Stimulated activated CD4-positive, alpha-beta T cell treated with anti-CD3 and anti-CD28 coated beads, Interleukin-4, amount 100 ng/mL, for 24 hours (primary cell): Measurements from ENCODE around the gene BDH1.
"Not testable (repeated sequence)": the region's sequence is repeated elsewhere in the genome, so short reads cannot be mapped to it uniquely, and the experiment has no call there.

ENCODE experiments used
- DNase-seq: peaks from one replicate; pipeline ENCODE4 v3.0.0-alpha.2; 2020

BDH1 gene

DNA sequence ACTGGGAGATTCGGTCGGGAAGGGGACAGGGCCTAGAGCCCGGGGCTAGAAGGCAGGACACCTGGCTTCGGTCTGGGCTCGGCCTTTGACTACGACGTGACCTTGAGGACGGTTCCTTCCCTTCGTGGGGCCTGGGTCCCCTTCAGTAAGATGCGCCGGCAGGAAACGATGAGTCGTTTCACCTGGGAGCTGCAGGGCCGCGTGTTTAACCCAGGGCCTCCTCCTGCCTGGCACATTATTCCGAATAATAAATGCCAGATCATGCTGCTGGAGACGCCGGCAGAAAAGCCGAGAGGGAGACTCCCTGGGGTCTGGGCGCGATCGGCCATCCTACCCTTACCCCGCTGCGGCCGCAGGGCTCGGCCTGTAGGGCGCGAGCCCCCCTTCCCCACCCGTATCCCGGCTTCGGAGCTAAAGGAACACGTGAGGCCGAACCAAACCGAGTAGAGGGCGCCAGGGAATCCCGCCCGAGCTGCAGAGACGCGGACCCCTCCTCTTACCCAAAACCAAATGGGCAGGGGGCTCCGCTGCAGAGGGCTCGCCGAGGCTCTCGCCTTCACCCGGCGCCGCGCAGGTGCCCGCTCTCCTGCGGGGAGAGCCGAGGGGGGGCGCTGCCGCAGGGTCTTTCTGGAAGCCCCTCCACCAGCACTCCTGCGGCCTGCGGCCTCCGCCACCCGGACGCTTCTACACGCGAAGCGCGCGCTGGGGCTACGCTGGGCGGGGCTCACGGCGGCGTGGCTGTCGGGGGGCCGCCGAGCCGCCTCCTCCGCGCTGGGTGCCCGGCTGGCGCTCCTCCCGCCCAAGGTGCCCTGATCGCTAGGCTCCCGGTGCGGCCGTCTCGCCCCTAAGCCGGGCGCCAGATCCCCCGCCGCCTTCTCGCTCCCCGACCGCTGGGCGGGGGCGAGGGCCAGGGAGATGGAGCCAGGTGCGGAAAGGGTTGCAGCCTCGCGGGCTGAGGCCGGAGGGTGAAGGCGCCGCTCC is at the start of gene BDH1:
BDH1 (minus strand) TSS at position 688 of the 981 bp plus-strand sequence. CDS start 9,525 bp downstream, outside the sequence.
- peak; percentile 73 for DNase-seq

GRCh38 chr3:197603317-197603933 is 47.7 kb upstream of the BDH1 start:
- DNase-seq, result no peak

GRCh38 chr3:197602351-197602750 is 46.6 kb upstream of the BDH1 start:
- DNase-seq, result not testable (repeated sequence)

- not testable (repeated sequence) for DNase-seq
Measured at GRCh38 chr3:197601566-197601840, 45.7 kb upstream of the BDH1 start.

DNA sequence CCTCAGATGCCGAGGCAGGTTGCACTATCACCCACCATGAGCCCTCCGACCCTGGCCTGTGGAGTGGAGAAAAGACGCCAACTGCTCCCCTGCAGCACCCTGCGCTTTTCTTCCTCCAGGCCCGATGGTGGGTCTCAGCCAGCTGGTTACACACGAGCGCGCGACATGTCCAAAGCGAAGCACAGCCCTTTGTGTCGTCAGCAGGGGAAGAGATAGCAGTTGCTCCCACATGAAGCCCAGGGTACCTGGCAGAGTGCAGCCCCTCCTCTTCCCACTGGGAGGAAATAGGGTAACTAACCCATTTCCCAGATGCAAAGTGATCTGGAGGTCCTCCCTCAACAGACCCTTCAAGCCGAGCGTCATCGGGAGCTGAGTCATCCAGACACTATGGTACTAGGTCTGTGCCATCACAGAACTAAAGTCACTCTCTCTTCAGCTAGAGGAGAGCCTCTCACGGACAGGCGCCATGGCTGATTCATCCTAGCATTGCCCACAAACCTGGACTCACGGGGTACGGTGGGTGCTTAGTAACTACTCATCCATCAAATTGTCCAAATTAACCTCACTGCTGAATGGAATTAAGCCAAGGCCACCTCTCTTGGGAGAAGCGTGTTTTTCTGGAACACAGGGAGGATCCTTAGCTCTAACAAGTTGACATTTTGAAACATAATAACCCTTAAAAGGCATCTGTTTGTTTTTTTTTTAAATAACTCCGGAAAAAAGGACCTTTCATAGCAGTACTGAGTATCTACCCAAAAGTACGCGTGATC is 45.2 kb upstream of the BDH1 start:
- DNase-seq, result no peak

DNA sequence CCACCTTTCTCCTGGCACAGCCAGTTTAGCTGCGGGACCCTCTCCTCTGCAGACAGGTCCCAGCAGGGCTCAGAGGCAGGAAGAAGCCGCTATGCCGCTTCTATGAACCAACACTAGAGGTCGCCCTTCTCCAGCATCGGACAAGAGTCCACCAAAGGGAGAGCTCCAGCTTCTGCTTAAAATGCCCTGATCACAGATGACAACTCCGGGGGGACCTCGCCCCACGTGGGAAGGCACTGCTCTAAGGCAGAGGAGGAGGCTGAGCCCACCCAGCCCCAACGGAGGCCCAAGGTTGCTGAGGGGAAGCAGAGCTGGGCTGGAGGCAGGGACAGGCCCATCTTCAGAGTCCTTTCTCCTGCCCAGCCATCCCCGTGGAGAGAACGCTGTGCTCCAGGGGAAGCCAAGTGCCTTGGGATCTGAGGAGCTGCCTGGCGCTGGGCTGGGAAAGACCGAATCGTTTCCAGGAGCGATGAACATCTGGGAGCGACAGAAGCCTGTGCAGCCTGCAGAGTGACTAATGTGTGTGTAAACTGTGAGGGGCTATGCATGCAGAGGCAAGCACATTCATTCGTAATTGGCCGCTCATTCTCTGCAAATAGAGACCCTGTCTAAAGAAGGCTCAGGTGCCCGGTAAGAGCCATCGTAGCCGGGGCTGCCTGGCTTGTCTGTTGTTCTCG is 43.5 kb upstream of the BDH1 start:
- DNase-seq, result peak; percentile 82

GRCh38 chr3:197598404-197598980 is 42.7 kb upstream of the BDH1 start:
- no peak for DNase-seq

- no peak for DNase-seq
Measured at GRCh38 chr3:197597335-197597734, 41.6 kb upstream of the BDH1 start.

- DNase-seq, result no peak
Measured at GRCh38 chr3:197595470-197596185, 39.9 kb upstream of the BDH1 start.

DNA sequence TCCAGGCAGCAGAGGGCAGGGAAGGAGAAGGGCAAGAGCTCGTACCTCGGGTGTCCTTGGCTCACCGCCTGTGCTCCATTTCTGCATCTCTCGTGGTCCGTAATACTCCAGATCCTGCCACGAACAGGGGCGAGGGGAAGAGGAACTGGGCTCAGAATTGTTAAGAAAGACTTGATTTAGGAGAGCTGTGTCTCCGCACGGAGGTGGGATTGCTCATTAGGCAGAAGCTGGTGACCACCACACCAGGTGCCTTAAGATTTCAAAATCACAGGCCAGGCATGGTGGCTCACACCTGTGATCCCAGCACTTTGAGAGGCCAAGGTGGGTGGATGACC is 37.2 kb upstream of the BDH1 start:
- no peak for DNase-seq

DNA sequence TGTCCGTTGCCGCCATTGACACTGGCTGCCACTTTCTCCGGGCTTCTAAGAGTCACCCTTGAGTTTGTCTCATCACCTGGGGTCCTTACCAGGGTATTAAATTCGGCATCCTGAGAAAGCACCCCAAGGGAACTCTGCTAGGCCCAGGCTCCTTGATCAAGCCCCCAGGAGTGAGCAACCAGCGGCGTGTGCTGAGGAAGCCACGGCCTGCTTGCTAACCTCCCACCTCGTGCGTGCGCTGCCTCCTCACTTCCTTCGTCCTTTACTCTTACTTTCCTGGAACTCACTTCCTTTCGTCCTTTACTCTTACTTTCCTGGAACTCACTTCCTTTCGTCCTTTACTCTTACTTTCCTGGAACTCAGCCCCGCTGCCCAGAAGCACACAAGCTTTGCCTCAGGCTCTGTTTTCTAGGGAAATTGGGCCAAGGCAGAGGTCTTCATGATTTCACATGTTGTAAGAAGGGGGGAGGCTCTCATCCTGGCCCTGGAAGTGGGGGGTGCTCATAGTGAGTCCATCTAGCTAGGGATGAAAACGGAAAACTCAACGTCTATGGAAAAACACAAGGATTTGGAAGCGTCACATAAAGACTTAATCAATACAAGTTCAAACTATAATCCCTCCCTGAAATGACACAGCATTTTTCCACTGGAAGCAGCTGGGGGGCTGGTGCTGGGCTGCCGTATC is 36.7 kb upstream of the BDH1 start:
- peak; percentile 23 for DNase-seq

DNA sequence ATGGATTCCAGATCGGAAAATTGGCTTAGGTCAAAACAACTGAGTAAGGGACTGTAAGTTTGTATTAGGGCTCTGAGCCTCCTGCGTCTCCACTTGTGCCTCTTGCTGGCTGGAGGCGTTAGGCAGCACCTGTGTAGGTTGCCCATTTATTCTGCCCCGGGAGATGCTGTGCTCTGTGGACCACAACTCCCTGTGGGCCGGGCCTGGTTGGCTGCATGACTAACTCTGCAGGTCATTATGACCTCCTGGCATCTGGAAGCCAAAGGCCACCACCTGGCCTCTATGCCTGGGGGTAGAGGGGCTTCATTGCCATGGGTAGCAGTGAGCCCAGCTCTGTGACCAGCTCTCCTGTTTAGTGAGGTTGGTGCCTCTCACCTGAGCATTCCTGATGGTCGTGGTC is 36.0 kb upstream of the BDH1 start:
- DNase-seq, result no peak

DNA sequence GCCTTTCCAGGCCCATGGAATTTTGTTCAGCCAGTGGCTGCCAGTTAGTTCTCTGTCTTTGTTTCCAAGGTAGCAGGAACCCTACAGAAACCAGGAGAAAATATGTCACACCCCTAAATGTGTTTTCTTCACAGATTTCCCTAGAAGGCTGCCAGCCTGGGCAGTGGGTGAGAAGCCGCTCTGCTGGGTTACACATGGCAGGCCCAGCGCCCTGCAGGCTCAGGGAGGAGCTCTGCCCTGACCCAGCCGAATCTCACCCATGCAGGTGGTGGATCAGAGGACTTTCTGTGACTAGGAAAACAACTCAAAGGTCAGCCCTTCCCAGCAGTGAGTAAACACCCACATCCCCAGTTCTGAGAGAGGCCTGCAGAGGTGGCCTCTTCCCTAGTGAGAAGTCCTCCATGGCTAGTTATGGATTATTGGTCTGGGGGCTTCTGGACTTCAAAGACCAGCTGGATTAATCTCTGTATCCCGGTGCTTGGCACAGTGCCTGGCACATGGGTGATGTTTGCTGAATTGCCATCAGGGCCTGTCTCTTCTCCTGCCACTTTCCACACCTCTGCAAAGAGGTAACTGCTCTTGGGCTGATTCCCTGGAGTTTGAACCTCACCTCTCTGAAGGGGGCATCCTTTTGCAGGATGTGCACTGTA is 34.7 kb upstream of the BDH1 start:
- no peak for DNase-seq

DNA sequence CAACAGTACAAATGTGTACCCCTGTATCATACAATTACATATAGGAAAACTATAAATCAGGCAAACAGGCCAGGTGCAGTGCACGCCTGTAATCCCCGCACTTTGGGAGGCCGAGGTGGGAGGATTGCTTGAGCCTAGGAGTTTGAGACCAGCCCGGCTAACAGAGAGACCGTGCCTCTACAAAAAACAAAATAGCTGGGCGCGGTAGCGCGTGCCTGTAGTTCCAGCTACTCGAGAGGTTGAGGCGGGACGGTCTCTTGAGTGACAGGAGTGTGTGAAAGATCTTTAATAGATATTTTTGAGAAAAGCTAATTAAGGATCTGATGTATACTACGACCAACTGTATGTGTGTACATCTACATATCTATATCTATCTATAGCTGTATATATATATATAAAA is 33.8 kb upstream of the BDH1 start:
- DNase-seq, result no peak

DNA sequence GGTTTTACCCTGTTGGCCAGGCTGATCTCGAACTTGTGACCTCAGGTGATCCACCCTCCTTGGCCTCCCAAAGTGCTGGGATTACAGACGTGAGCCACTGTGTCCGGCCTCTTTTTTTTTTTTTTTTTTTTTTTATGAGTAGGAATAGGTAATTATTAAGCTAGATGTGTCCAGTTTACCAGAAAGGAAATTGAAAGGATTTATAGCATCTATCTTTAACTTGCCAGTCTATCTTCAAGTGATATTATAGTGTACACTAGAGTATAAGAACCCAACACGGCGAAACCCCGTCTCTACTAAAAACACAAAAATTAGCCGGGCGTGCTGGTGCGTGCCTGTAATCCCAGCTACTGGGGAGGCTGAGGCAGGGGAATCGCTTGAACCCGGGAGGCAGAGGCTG is 31.0 kb upstream of the BDH1 start:
- DNase-seq, result not testable (repeated sequence)

DNA sequence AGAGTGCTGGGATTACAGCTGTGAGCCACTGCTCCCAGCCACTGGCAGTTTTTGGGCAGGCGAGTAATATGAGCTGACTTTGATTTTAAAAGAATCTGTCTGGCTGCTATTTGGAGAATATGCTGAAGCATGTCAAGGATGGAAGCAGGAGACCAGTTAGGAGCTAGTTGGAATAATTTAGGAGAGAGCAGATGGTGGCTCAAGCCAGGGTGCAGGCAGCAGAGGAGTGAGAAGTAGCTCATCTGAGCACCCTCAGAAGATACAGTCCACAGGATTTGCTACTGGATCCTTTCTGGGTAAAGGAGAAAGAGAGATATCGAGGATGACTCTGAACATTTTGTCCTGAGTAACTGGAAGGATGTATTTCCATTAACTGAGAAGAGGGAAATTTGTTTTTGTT is 30.4 kb upstream of the BDH1 start:
- DNase-seq, result no peak

DNA sequence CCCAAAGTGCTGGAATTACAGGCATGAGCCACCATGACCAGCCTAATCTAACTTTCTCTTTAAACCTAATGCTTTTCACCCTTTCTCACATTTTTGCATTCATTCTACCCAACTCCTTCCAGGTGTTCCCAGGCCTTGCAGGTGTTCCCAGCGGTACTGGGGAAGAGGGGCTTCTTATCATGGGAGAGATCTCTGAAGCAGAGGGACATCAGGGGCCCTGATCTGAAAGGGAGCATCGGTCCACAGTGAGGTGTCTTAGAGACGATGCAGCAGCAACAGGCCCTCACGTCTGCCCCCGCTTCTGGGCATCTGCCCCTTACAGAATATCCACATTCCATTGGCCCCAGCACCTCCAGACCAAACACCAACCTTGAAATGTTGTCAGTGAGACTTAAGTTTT is 29.0 kb upstream of the BDH1 start:
- no peak for DNase-seq

DNA sequence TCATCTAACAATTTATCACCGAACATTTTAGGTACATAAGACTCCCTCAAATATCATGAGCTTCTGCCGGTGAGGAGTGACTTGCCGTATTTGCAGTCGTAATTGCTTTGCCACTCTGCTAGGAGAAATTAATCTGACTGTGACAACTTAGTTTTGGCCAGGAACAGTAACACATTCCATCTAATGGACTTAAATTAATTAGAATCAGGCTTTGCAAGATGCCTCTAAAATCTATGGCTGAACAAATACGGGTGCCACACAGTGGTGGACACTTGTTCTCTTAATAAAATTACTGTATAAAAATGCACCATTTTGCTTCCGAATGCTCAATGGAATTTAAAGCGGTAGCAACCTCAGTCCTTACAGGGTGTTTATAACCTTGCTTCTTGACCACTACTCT is 27.6 kb upstream of the BDH1 start:
- no peak for DNase-seq

GRCh38 chr3:197580253-197580691 is 24.5 kb upstream of the BDH1 start:
- no peak for DNase-seq

DNA sequence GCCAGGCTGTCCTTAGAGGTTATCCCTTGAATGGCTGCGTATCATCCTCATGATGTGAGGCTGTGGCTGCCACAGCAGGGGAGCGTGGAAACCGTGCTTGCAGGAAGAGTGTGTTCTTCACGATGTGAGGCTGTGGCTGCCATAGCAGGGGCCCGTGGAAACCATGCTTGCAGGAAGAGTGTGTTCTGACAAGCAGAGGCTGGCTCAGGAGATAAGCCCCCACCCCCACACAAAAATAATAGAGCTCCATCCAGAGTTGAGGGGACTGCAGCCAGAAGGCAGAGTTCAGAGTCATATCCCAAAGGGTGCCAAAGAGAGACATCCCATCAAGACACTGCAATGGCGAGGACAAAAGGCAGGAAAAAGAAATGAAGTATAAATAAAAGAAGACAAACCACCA is 22.6 kb upstream of the BDH1 start:
- DNase-seq, result no peak
